H1 (cell line): ENCODE results near the gene SH2D2A. TPM values are rescaled to one million over a fixed set of nuclear protein-coding genes. Genes with fewer than 3 reads are reported as not detected.

Experiments
- CTCF ChIA-PET: fragments of 300-600 bp; sonication (Branson Sonifier 250); formaldehyde crosslinking; loops from one replicate; lab custom pipeline; 2021; ENCODE audit not compliant: partially characterized antibody; lab: Charles Lee
- POLR2A ChIA-PET: fragments of 300-600 bp; sonication (Branson Sonifier 250); formaldehyde crosslinking; loops from one replicate; lab custom pipeline; 2021; ENCODE audit warnings: inconsistent platforms; ENCODE audit not compliant: partially characterized antibody; lab: Charles Lee
- DNase-seq, 2 experiments: peaks; one replicate each; pipeline versions ENCODE4 v3.0.0 to v3.0.0-alpha.2; 2010 to 2022; ENCODE audit warnings: low spot score in 2 of 2, low read depth in 1 of 2, mixed read lengths in 1 of 2
- FAIRE-seq: peaks from 2 replicates; lab custom pipeline; 2011; peaks lifted over from hg19 to GRCh38; lab: Jason Lieb, UNC
- H2AFZ ChIP-seq: 2 replicates; pipeline ENCODE4 v1.8.1; 2012; ENCODE audit warnings: low read length, inconsistent platforms
- H2AK5ac ChIP-seq: 2 replicates; pipeline ENCODE4 v1.6.1; 2013; ENCODE audit warnings: low read depth, low read length
- H2BK120ac ChIP-seq: replicated peaks from 2 replicates; pipeline ENCODE3; 2013; ENCODE audit warnings: low read depth, low read length, inconsistent platforms
- H2BK12ac ChIP-seq: 2 replicates; pipeline ENCODE4 v1.6.1; 2013; ENCODE audit warnings: low read depth, low read length
- H2BK15ac ChIP-seq: 2 replicates; pipeline ENCODE4 v1.6.1; 2013; ENCODE audit warnings: low read length
- H2BK20ac ChIP-seq: 2 replicates; pipeline ENCODE4 v1.6.1; 2013; ENCODE audit warnings: low read length
- H2BK5ac ChIP-seq: 2 replicates; pipeline ENCODE4 v1.6.1; 2013; ENCODE audit warnings: low read depth, low read length
- H3K14ac ChIP-seq: 2 replicates; pipeline ENCODE4 v1.6.1; 2013; ENCODE audit warnings: inconsistent platforms; ENCODE audit not compliant: insufficient read length
- H3K18ac ChIP-seq: 2 replicates; pipeline ENCODE4 v1.6.1; 2013; ENCODE audit warnings: low read length; ENCODE audit errors: extremely low read depth
- H3K23ac ChIP-seq: 2 replicates; pipeline ENCODE4 v1.6.1; 2013; ENCODE audit warnings: inconsistent platforms; ENCODE audit not compliant: insufficient read length
- H3K23me2 ChIP-seq: 2 replicates; pipeline ENCODE4 v1.6.1; 2013; ENCODE audit warnings: low read depth, low read length
- H3K27ac ChIP-seq: 2 replicates; pipeline ENCODE4 v1.6.1; 2011; ENCODE audit warnings: low read depth, low read length, inconsistent platforms
- H3K27me3 ChIP-seq, 4 experiments: replicated peaks in 1 of 4; 1 replicate in 1 of 4; 2 replicates in 3 of 4; pipeline versions ENCODE4 v1.6.1 to v1.8.1; 2011 to 2013; ENCODE audit warnings: low read length in 3 of 4, mild to moderate bottlenecking in 3 of 4, inconsistent platforms in 2 of 4, mixed read lengths in 2 of 4, moderate library complexity in 1 of 4; ENCODE audit not compliant: control insufficient read depth in 3 of 4, insufficient read depth in 3 of 4; ENCODE audit errors: extremely low read depth in 1 of 4
- H3K36me3 ChIP-seq, 4 experiments: 2 replicates each; pipeline versions ENCODE4 v1.6.1 to v1.8.1; 2011 to 2013; ENCODE audit warnings: mild to moderate bottlenecking in 4 of 4, low read length in 3 of 4, moderate library complexity in 2 of 4, control low read depth in 1 of 4, inconsistent platforms in 1 of 4; ENCODE audit not compliant: insufficient read depth in 4 of 4, control insufficient read depth in 2 of 4
- H3K4ac ChIP-seq: replicated peaks from 2 replicates; pipeline ENCODE3; 2013; ENCODE audit warnings: low read length, low read depth, mixed read lengths, inconsistent platforms; ENCODE audit not compliant: insufficient read length
- H3K4me1 ChIP-seq, 4 experiments: replicated peaks in 1 of 4; 1 replicate in 1 of 4; 2 replicates in 3 of 4; pipeline versions ENCODE4 v1.6.1 to v1.8.1; 2011 to 2013; ENCODE audit warnings: low read length in 3 of 4, inconsistent platforms in 2 of 4, mixed read lengths in 1 of 4; ENCODE audit not compliant: insufficient read depth in 4 of 4, control insufficient read depth in 3 of 4
- H3K4me2 ChIP-seq, 2 experiments: 2 replicates each; pipeline versions ENCODE4 v1.6.1 to v1.8.1; 2011 to 2013; ENCODE audit warnings: low read depth in 2 of 2, low read length in 2 of 2, control low read depth in 1 of 2, inconsistent platforms in 1 of 2, mild to moderate bottlenecking in 1 of 2; ENCODE audit not compliant: insufficient read depth in 1 of 2
- H3K4me3 ChIP-seq, 4 experiments: fragments of 200-600, 300-600 bp in 1 of 4; sonication (generic), shearing (Covaris generic), sonication (Bioruptor Twin) in 1 of 4; 2 replicates each; pipeline versions ENCODE4 v1.5.1 to v1.8.1; 2011 to 2016; ENCODE audit warnings: low read length in 4 of 4, low read depth in 3 of 4, control low read depth in 2 of 4, inconsistent platforms in 2 of 4, mild to moderate bottlenecking in 2 of 4, mixed read lengths in 1 of 4, moderate library complexity in 1 of 4; ENCODE audit not compliant: insufficient read depth in 2 of 4; ENCODE audit errors: extremely low read depth in 1 of 4
- H3K56ac ChIP-seq: replicated peaks from 2 replicates; pipeline ENCODE3; 2013; ENCODE audit warnings: low read depth, mild to moderate bottlenecking, mixed read lengths, low read length, inconsistent platforms; ENCODE audit not compliant: insufficient read length
- H3K79me1 ChIP-seq: 2 replicates; pipeline ENCODE4 v1.6.1; 2013; ENCODE audit warnings: low read depth, low read length, control low read depth
- H3K79me2 ChIP-seq, 2 experiments: 2 replicates each; pipeline versions ENCODE4 v1.6.1 to v1.8.1; 2012 to 2013; ENCODE audit warnings: low read length in 2 of 2, mild to moderate bottlenecking in 2 of 2, inconsistent platforms in 1 of 2; ENCODE audit not compliant: insufficient read depth in 2 of 2, control insufficient read depth in 1 of 2
- H3K9ac ChIP-seq, 4 experiments: replicated peaks in 1 of 4; 1 replicate in 1 of 4; 2 replicates in 3 of 4; pipeline versions ENCODE4 v1.6.1 to v1.8.1; 2011 to 2013; ENCODE audit warnings: low read depth in 3 of 4, low read length in 3 of 4, control low read depth in 2 of 4, mild to moderate bottlenecking in 2 of 4, moderate library complexity in 2 of 4, inconsistent platforms in 1 of 4; ENCODE audit errors: extremely low read depth in 1 of 4
- H3K9me3 ChIP-seq, 2 experiments: 2 replicates each; pipeline versions ENCODE4 v1.6.1 to v1.8.1; 2012 to 2013; ENCODE audit warnings: mild to moderate bottlenecking in 2 of 2, moderate library complexity in 2 of 2, control low read depth in 1 of 2, inconsistent platforms in 1 of 2, low read depth in 1 of 2, low read length in 1 of 2, mixed read lengths in 1 of 2; ENCODE audit not compliant: insufficient read depth in 2 of 2
- H4K20me1 ChIP-seq, 2 experiments: replicated peaks in 1 of 2; 2 replicates each; pipeline versions ENCODE3 to v1.8.1; 2011 to 2013; ENCODE audit warnings: inconsistent platforms in 2 of 2, low read length in 2 of 2, mild to moderate bottlenecking in 1 of 2; ENCODE audit not compliant: insufficient read depth in 2 of 2, control insufficient read depth in 1 of 2
- H4K5ac ChIP-seq: 2 replicates; pipeline ENCODE4 v1.6.1; 2013; ENCODE audit warnings: low read length, low read depth, mixed read lengths, inconsistent platforms; ENCODE audit not compliant: insufficient read length
- H4K8ac ChIP-seq: 2 replicates; pipeline ENCODE4 v1.8.0; 2013; ENCODE audit warnings: mild to moderate bottlenecking, moderate library complexity, low read length, inconsistent platforms; ENCODE audit not compliant: insufficient read depth; ENCODE audit errors: extremely low read depth
- H4K91ac ChIP-seq: replicated peaks from 2 replicates; pipeline ENCODE3; 2013; ENCODE audit warnings: low read length, mixed read lengths, inconsistent platforms; ENCODE audit not compliant: insufficient read length
- GTF2F1 ChIP-seq: IDR thresholded peaks from 2 replicates; pipeline ENCODE4 v1.6.1; 2012; ENCODE audit warnings: low read depth, low read length, improper control_type of control experiment, borderline replicate concordance
- JUND ChIP-seq: IDR thresholded peaks from 2 replicates; pipeline ENCODE4 v1.6.1; 2011; ENCODE audit warnings: mild to moderate bottlenecking, improper control_type of control experiment, low read length
- KDM5A ChIP-seq: fragments of 200-600 bp; IDR thresholded peaks from 2 replicates; pipeline ENCODE4 v1.7.1; 2012; ENCODE audit warnings: mild to moderate bottlenecking, low read length, inconsistent platforms, mixed read lengths
- RNF2 ChIP-seq: fragments of 200-900, 300-1000 bp; sonication (generic); IDR thresholded peaks from 2 replicates; pipeline ENCODE4 v1.7.1; 2016; ENCODE audit warnings: borderline replicate concordance, low read depth, mild to moderate bottlenecking, antibody characterized with exemption, low read length; ENCODE audit not compliant: poor library complexity, severe bottlenecking; ENCODE audit errors: missing control alignments
- SAP30 ChIP-seq: fragments of 300-600 bp; sonication (generic); IDR thresholded peaks from 2 replicates; pipeline ENCODE4 v1.7.1; 2012; ENCODE audit warnings: low read length, moderate library complexity, mild to moderate bottlenecking, inconsistent platforms; ENCODE audit not compliant: insufficient read depth, insufficient replicate concordance
- WGBS, 2 experiments: shearing (Covaris generic) in 1 of 2; methylation state at CpG; one replicate each; pipeline versions ENCODE4 v1.1.6 to v1.1.7; 2013 to 2015; ENCODE audit warnings: low lambda C conversion rate in 2 of 2, mixed read lengths in 2 of 2, inconsistent platforms in 1 of 2, low coverage in 1 of 2, missing lambda C conversion rate in 1 of 2; ENCODE audit not compliant: insufficient replicate concordance in 2 of 2, insufficient coverage in 1 of 2, insufficient read length in 1 of 2; ENCODE audit errors: extremely low coverage in 1 of 2, missing lambda C conversion rate in 1 of 2; 5-methylcytosine and 5-hydroxymethylcytosine counted together
- polyA plus RNA-seq, 7 experiments: library from polyadenylated mRNA; depleted of rRNA in 3 of 7; stranded (reverse) in 5 of 7; unstranded in 2 of 7; fragments of >200 nt in 5 of 7; fragments of 200-250 nt in 2 of 7; gene quantifications; 1 replicate in 5 of 7; 2 replicates in 1 of 7; 4 replicates in 1 of 7; pipeline versions ENCODE4 v1.2.1 to v1.2.3, GENCODE V29; 2011 to 2013; ENCODE audit warnings: missing spikeins in 2 of 7, mixed read lengths in 2 of 7
- total RNA-seq: library from RNA; stranded (reverse); fragmentation: NEBNext Ultra II Directional; extraction: Animal tissue kit (Norgen Biotek cat#: 25700); gene quantifications from 2 replicates; pipeline ENCODE4 v1.2.1, GENCODE V29; 2021

SH2D2A gene
- total and polyA plus RNA-seq, 2 of the 8 experiments (the other 6 are each of a cell fraction or from before 2014, with no cell fraction given), result 3.3 to 7.9 TPM

DNA sequence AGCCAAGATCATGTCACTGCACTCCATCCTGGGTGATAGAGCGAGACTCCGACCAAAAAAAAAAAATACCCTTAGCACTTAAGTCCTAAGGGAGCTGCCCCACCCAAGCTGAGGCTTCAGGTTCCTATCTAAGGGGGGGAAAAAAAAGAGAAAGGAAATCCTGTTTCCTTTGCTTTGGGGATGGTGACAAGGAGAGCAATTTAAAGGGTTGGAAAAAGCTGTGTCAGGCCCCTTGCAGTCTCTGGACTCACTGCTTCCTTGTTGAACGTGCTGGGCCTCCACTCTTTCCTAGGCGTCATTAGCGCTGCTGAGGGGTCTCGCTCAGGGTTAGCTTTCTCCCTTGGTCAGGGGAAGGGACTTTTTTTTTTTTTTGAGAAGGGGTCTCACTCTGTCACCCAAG lies 31.2 kb downstream of the SH2D2A start:
- Histone ChIP-seq H3K4ac (no peak overlapping the region), H3K4me3 (no peak overlapping the region), H2BK15ac (no peak overlapping the region), H3K23ac (no peak overlapping the region), H3K23me2 (no peaks in the 10 kb centered on the region), H2BK20ac (no peak overlapping the region), H3K14ac (no peak overlapping the region), H3K4me1 (no peaks in the 10 kb centered on the region), H3K4me2 (no peak overlapping the region), H3K79me2 (peaks cover 0 to 26% of the 10 kb centered on the region in 2 experiments; a peak in 2 of 4 replicates), H2BK120ac (no peak overlapping the region), H2AFZ (no peak overlapping the region), H3K9ac (no peak overlapping the region), H3K56ac (no peak overlapping the region), H4K20me1 (peaks cover 6 to 13% of the 10 kb centered on the region in 2 experiments), H2BK12ac (no peak overlapping the region), H3K9me3 (no peaks in the 10 kb centered on the region), H3K79me1 (peaks cover 3% of the 10 kb centered on the region; the same call in 1 of the 2 replicates), H2BK5ac (no peak overlapping the region), H4K5ac (no peak overlapping the region), H3K27ac (no peak overlapping the region), H4K8ac (no peak overlapping the region), H3K36me3 (peaks cover 6 to 53% (median 33%) of the 10 kb centered on the region in 4 experiments; a peak in 7 of 8 replicates), H2AK5ac (no peak overlapping the region), H3K27me3 (no peaks in the 10 kb centered on the region), H3K18ac (no peak overlapping the region), H4K91ac (no peak overlapping the region)
- TF ChIP-seq RNF2 (no peak), GTF2F1 (no peak), SAP30 (no peak), KDM5A (no peak), JUND (no peak)
- WGBS, 2 experiments, result 88% methylated on average over 6 of the region's 6 CpGs; no CpG with 5 or more reads in 1 of the 2 experiments
- ChIA-PET CTCF (interaction anchor here (0.6 to 3.8 kb wide), 7 partner anchors 9 to 126 kb away, joined by 3 to 15 read pairs (median 4); partner anchors contain the start of gene METTL25B), POLR2A (interaction anchor here (0.6 to 2.6 kb wide), 4 partner anchors 8 to 78 kb away, joined by 3 to 8 read pairs (median 4); no protein-coding TSS in a partner anchor)
- no peak for FAIRE-seq
- DNase-seq, result no peak
